ENCODE measurements around the gene CCNG1.

- TF ChIP-seq CTCF (IDR thresholded peaks at IDR 0.05; ENCODE audit: poor library complexity, severe bottlenecking) (no peak), TAF1 (IDR thresholded peaks at IDR 0.05; ENCODE audit: low read depth) (no peak), POLR2AphosphoS5 (IDR thresholded peaks at IDR 0.05) (no peak), EZH2 (IDR thresholded peaks at IDR 0.05; ENCODE audit: borderline replicate concordance, insufficient read depth, low read length, poor library complexity, severe bottlenecking) (no peak), RAD21 (conservative IDR thresholded peaks at IDR 0.05) (no peak), EP300 (conservative IDR thresholded peaks at IDR 0.05; ENCODE audit: poor library complexity, severe bottlenecking) (no peak), SMC3 (conservative IDR thresholded peaks at IDR 0.05; ENCODE audit: poor library complexity) (no peak), MXI1 (conservative IDR thresholded peaks at IDR 0.05; ENCODE audit: poor library complexity, severe bottlenecking) (no peak)
Measured at GRCh38 chr5:163432544-163432943, 4.9 kb upstream of the CCNG1 start.

Measured in neural cell (in vitro differentiated cells).